ENCODE results near the gene DPYD.

The DPYD gene

GRCh38 chr1:97844552-97845089 is 76.2 kb downstream of the DPYD start:
- DNase-seq: no peak
- Histone ChIP-seq H3K36me3 (replicated peaks; ENCODE audit: insufficient read depth, low read length) (no peaks in the 10 kb centered on the region), H3K9ac (ENCODE audit: low read length) (no peak overlapping the region), H2AFZ (ENCODE audit: low read length) (no peak overlapping the region), H3K27ac (ENCODE audit: low read length) (no peak overlapping the region), H3K79me2 (ENCODE audit: low read length) (no peaks in the 10 kb centered on the region; the same call in 1 of the 2 replicates), H4K20me1 (ENCODE audit: insufficient read depth, low read length) (no peaks in the 10 kb centered on the region), H3K4me3 (ENCODE audit: low read length) (no peak overlapping the region), H3K27me3 (replicated peaks; ENCODE audit: insufficient read depth, low read length) (no peaks in the 10 kb centered on the region), H3K9me3 (replicated peaks; ENCODE audit: insufficient read depth, low read length) (no peaks in the 10 kb centered on the region), H3K4me2 (ENCODE audit: low read depth, low read length) (no peak overlapping the region), H3F3A (ENCODE audit: insufficient read depth, low read length) (peaks cover 7% of the 10 kb centered on the region), H3K4me1 (ENCODE audit: low read length) (no peaks in the 10 kb centered on the region), H3K9me2 (replicated peaks; ENCODE audit: insufficient read depth, low read length) (no peaks in the 10 kb centered on the region)
- TF ChIP-seq, protein P1, sequence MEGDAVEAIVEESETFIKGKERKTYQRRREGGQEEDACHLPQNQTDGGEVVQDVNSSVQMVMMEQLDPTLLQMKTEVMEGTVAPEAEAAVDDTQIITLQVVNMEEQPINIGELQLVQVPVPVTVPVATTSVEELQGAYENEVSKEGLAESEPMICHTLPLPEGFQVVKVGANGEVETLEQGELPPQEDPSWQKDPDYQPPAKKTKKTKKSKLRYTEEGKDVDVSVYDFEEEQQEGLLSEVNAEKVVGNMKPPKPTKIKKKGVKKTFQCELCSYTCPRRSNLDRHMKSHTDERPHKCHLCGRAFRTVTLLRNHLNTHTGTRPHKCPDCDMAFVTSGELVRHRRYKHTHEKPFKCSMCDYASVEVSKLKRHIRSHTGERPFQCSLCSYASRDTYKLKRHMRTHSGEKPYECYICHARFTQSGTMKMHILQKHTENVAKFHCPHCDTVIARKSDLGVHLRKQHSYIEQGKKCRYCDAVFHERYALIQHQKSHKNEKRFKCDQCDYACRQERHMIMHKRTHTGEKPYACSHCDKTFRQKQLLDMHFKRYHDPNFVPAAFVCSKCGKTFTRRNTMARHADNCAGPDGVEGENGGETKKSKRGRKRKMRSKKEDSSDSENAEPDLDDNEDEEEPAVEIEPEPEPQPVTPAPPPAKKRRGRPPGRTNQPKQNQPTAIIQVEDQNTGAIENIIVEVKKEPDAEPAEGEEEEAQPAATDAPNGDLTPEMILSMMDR (IDR thresholded peaks at IDR 0.05; ENCODE audit: low read length): no peak
- TF ChIP-seq EZH2phosphoT487 (IDR thresholded peaks at IDR 0.05; ENCODE audit: low read length): no peak
- no peak for TF ChIP-seq EZH2 (optimal IDR thresholded peaks at IDR 0.05; ENCODE audit: low read depth, low read length)

GRCh38 chr1:97841338-97841737 is 79.5 kb downstream of the DPYD start:
- no peak overlapping the region for H2AFZ ChIP-seq (ENCODE audit: low read length)
- TF ChIP-seq EZH2 (optimal IDR thresholded peaks at IDR 0.05; ENCODE audit: low read depth, low read length): no peak
- no peak for TF ChIP-seq EZH2phosphoT487 (IDR thresholded peaks at IDR 0.05; ENCODE audit: low read length)
- TF ChIP-seq, protein P1 (IDR thresholded peaks at IDR 0.05; ENCODE audit: low read length): no peak
- H3K4me2 ChIP-seq (ENCODE audit: low read depth, low read length): no peak overlapping the region
- no peaks in the 10 kb centered on the region for H3F3A ChIP-seq (ENCODE audit: insufficient read depth, low read length)
- no peaks in the 10 kb centered on the region for H3K27me3 ChIP-seq (replicated peaks; ENCODE audit: insufficient read depth, low read length)
- H3K9ac ChIP-seq (ENCODE audit: low read length): no peak overlapping the region
- DNase-seq: no peak
- H3K9me3 ChIP-seq (replicated peaks; ENCODE audit: insufficient read depth, low read length): no peaks in the 10 kb centered on the region
- no peak overlapping the region for H3K27ac ChIP-seq (ENCODE audit: low read length)
- H3K79me2 ChIP-seq (ENCODE audit: low read length): no peaks in the 10 kb centered on the region; the same call in 1 of the 2 replicates
- H3K36me3 ChIP-seq (replicated peaks; ENCODE audit: insufficient read depth, low read length): no peaks in the 10 kb centered on the region
- no peaks in the 10 kb centered on the region for H4K20me1 ChIP-seq (ENCODE audit: insufficient read depth, low read length)
- H3K4me3 ChIP-seq (ENCODE audit: low read length): no peak overlapping the region
- no peaks in the 10 kb centered on the region for H3K4me1 ChIP-seq (ENCODE audit: low read length)
- no peaks in the 10 kb centered on the region for H3K9me2 ChIP-seq (replicated peaks; ENCODE audit: insufficient read depth, low read length)

DNA sequence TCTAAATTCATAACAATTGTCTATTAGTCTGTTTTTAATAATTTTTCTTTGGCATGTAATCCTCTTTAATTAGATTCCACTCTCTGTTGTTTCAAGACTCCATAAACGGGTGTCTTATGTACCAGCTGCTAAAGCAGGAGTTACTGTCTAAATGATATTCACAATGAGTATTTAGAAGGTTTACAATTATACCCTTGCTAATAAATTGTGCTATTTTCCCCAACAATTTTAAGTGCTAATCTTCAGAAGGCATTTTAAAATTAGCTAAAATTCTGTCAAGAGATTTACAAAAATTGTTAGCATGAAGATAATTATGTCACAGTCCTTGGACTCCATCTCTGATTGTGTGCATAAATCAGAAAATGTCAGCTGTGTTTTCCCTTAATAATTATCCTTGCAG is 83.7 kb downstream of the DPYD start:
- no peak overlapping the region for H3K4me3 ChIP-seq (ENCODE audit: low read length)
- no peak for TF ChIP-seq EZH2 (optimal IDR thresholded peaks at IDR 0.05; ENCODE audit: low read depth, low read length)
- TF ChIP-seq EZH2phosphoT487 (IDR thresholded peaks at IDR 0.05; ENCODE audit: low read length): no peak
- TF ChIP-seq, protein P1 (IDR thresholded peaks at IDR 0.05; ENCODE audit: low read length): no peak
- no peak overlapping the region for H3K4me2 ChIP-seq (ENCODE audit: low read depth, low read length)
- no peak overlapping the region for H2AFZ ChIP-seq (ENCODE audit: low read length)
- H3K9me2 ChIP-seq (replicated peaks; ENCODE audit: insufficient read depth, low read length): no peaks in the 10 kb centered on the region
- H3K27ac ChIP-seq (ENCODE audit: low read length): no peak overlapping the region
- H3F3A ChIP-seq (ENCODE audit: insufficient read depth, low read length): no peaks in the 10 kb centered on the region
- no peak for DNase-seq
- no peaks in the 10 kb centered on the region for H3K36me3 ChIP-seq (replicated peaks; ENCODE audit: insufficient read depth, low read length)
- H3K9ac ChIP-seq (ENCODE audit: low read length): no peak overlapping the region
- no peaks in the 10 kb centered on the region for H3K9me3 ChIP-seq (replicated peaks; ENCODE audit: insufficient read depth, low read length)
- H3K4me1 ChIP-seq (ENCODE audit: low read length): no peaks in the 10 kb centered on the region
- H4K20me1 ChIP-seq (ENCODE audit: insufficient read depth, low read length): no peaks in the 10 kb centered on the region
- no peaks in the 10 kb centered on the region for H3K79me2 ChIP-seq (ENCODE audit: low read length)
- no peaks in the 10 kb centered on the region for H3K27me3 ChIP-seq (replicated peaks; ENCODE audit: insufficient read depth, low read length)
